Measurements from ENCODE around the gene CZIB.
"Not testable (repeated sequence)": the region's sequence is repeated elsewhere in the genome, so short reads cannot be mapped to it uniquely, and the experiment has no call there.

The CZIB gene

GRCh38 chr1:53189061-53189460 lies 31.4 kb downstream of the CZIB start:
- no peak for DNase-seq (ENCODE audit: low read depth in 4 of 4, low spot score in 1 of 4)

GRCh38 chr1:53188099-53188498 lies 32.3 kb downstream of the CZIB start:
- no peak for DNase-seq (ENCODE audit: low read depth in 4 of 4, low spot score in 1 of 4)

DNA sequence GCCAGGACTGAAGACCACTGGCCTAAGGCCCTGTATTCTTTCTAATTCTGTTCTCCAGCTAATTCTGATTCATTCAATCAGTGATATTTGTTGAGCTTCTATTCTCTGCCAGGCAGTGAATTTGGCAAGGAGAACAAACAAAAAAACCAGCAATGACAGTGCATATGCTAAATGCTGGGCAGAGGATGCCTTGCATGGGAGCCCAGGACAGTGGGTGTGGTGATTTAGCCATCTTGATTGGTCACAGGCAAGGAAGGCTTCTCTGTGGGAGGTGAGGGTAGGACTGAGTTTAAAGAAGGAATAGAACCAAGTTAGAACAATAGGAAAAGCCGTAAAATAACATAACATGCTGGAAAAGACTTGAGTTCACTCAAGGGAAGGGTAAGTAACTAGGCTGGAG lies 33.0 kb downstream of the CZIB start:
- no peak for DNase-seq (ENCODE audit: low read depth in 4 of 4, low spot score in 1 of 4)

DNA sequence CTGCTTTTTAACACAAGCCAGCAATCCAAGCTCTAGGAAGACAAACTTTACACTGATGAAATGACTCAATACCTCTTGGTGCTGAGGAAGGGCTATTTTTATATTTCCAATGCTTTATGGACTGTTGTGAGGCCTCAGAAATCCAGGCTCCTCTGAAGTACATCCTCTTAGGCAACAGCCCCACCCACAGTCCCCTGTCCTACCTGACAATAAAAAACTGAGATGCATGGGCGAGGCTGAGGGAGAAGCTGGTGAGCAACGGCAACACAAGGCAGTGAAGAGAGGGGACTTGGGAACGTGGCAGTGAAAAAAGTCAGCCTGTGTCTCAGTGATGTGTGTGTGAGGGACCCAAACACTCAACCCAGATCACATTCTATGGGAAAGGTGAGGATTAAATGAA lies 33.9 kb downstream of the CZIB start:
- no peak for DNase-seq (ENCODE audit: low read depth in 4 of 4, low spot score in 1 of 4)

DNA sequence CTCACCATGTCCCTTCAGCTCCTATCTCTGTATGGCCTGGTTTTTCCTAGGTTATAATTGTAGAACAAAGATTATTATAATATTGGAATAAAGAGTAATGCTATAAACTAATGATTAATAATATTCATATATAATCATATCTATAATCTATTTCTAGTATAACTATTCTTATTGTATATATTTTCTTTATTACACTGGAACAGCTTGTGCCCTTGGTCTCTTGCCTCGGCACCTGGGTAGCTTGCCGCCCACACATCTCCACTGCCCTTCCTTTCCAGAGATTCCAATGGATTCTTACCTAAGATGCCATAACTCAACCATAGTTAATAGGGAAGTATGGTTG lies 34.5 kb downstream of the CZIB start:
- DNase-seq (ENCODE audit: low read depth in 4 of 4, low spot score in 1 of 4), result not testable (repeated sequence)

GRCh38 chr1:53183095-53183990 lies 37.1 kb downstream of the CZIB start:
- no peak for DNase-seq (ENCODE audit: low read depth in 4 of 4, low spot score in 1 of 4)

GRCh38 chr1:53182716-53183094 lies 37.7 kb downstream of the CZIB start:
- no peak for DNase-seq (ENCODE audit: low read depth in 4 of 4, low spot score in 1 of 4)

GRCh38 chr1:53182111-53182593 lies 38.3 kb downstream of the CZIB start:
- peak; percentile 71 to 77 (median 76) for DNase-seq (ENCODE audit: low read depth in 4 of 4, low spot score in 1 of 4)

DNA sequence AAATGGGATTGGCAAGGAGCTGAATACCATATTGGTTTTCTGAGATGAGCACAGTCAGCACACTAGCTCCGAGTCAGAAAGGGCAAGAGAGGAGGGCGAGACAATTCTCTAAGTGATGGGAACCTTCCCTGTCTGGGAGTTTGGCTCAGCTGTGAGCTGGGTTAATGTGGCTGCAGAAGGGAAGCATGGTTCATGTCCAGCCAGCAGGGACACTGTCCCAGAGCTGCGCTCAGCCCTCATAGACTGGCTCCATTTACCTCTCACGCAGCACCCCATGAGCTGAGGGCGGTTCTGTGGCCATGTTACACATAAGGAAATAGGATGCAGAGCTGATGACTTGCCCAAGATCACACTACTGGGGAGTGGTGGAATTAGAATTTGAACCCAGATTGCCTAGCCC lies 39.5 kb downstream of the CZIB start:
- DNase-seq (ENCODE audit: low read depth in 4 of 4, low spot score in 1 of 4), result no peak

DNA sequence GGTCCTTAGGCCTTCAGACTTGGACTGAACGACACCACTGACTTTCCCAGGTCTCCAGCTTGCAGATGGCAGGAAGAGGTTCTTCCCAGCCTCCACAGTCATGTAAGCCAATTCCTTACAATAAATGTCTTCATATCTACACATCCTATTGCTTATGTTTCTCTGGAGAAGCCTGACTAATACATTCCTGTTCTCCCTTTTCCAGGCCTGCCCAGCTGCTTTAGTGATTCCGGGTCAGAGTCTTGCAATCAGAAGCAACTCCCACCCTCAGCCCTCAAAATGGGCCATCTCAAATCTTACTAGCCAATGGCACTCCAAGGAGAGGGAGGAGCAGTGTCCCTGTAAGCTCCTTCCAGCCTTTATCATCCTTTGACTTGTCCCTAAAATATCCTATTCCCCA lies 40.2 kb downstream of the CZIB start:
- no peak for DNase-seq (ENCODE audit: low read depth in 4 of 4, low spot score in 1 of 4)

- DNase-seq (ENCODE audit: low read depth in 4 of 4, low spot score in 1 of 4), result no peak
Measured at GRCh38 chr1:53176452-53177208, 43.8 kb downstream of the CZIB start.

GRCh38 chr1:53174971-53175913 lies 45.2 kb downstream of the CZIB start:
- no peak for DNase-seq (ENCODE audit: low read depth in 4 of 4, low spot score in 1 of 4)

GRCh38 chr1:53172426-53173128 lies 47.9 kb downstream of the CZIB start:
- no peak for DNase-seq (ENCODE audit: low read depth in 4 of 4, low spot score in 1 of 4)

DNA sequence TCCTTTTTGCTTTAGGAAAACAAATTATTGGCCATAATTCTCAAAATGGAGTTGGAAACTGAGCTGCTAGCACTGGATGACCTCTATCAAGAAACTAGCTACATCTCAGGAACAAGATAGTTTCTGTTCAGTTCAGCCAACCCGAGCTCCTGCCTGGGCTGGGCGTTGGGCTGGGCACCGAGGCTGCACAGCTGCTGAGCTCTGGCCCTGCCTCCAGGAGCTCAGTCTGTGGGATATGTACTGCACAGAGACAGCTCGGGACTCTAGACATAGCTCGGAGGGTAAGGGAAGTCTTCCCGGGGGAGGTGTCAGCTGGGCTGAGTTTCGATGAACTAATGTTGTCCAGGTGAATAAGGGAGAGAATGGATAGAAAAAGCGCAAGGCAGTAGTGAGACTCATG lies 53.5 kb downstream of the CZIB start:
- DNase-seq (ENCODE audit: low read depth in 4 of 4, low spot score in 1 of 4), result no peak

DNA sequence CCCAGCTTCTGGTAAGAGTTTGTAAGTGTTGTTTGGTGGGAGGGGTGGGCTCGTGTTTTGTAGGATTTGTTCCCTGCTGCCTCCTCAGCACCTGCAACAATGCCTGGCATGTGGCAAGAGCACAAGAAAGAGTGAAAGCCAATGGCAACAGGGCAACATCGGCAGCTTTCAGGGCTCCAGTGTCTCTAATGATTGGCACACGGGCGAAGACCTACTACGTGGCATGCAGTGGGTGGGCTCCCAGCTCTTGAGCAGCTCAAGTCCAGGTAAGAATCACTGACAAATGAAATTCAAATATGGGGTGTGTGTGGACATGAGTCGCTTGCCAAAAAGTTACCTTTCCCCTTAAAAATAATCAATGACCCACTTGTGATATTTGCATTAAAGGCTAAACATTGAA lies 54.1 kb downstream of the CZIB start:
- DNase-seq (ENCODE audit: low read depth in 4 of 4, low spot score in 1 of 4), result no peak

DNA sequence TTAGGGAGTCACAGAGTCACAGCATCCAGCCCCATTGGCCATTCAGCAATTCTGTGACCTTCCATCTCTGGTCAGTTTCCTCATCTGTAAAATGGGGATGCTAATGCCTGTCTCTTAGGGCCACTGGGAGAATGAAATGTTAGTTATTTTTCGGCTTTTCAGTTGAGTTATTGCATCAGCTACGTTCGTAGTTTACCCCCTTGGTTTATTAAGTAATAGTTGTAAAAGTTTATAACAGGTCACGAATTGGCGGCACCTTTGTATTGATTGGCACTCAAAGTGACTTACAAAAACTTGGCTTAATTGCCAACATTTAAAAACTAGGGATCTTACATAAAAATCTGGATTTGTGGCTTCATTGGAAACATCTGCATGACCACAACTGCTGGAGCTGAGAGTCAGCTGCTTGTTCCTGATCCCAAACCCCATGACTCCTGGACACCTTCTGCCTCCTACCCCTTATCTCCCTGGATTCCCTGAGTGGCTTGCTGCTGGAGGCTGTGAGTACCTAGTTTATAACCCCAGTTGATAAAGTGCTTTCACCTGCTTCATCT lies 54.9 kb downstream of the CZIB start:
- DNase-seq (ENCODE audit: low read depth in 4 of 4, low spot score in 1 of 4), result no peak
